Measurements from ENCODE around the gene BRCA2.

DNA sequence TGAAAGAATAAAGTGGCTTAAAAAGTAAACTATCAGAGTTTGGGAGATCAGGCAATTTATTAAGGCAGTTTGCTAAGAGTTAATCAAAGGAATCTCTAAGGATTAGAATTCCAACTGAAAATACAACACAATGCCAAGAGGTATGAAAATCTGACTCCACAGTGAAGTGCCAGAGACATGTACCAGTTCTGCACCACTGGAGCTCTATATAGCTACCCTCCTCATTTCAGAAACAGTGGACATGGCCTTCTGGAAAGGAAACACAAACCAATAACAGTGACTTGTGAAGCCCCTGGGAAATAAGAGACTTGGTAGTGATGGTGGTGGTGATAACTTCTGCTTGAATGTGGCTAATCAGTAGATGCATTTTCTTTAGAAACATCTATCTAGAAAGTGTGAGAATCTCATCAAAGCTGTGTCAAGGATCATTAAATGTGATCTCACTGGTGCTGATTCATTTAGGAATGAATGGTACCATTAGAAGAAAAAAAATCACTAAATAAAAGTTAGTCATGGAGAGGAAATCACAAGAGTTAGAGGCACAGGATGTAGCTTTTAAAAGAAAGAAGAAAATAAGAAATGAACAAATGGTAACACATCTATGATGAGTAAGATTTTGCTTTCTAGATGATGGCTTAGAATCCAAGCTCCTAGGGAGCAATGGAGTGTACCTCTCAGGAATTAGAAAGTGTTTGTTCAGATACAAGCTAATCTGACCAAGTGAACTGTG lies 132.8 kb downstream of the BRCA2 start:
- TF ChIP-seq, protein P1, sequence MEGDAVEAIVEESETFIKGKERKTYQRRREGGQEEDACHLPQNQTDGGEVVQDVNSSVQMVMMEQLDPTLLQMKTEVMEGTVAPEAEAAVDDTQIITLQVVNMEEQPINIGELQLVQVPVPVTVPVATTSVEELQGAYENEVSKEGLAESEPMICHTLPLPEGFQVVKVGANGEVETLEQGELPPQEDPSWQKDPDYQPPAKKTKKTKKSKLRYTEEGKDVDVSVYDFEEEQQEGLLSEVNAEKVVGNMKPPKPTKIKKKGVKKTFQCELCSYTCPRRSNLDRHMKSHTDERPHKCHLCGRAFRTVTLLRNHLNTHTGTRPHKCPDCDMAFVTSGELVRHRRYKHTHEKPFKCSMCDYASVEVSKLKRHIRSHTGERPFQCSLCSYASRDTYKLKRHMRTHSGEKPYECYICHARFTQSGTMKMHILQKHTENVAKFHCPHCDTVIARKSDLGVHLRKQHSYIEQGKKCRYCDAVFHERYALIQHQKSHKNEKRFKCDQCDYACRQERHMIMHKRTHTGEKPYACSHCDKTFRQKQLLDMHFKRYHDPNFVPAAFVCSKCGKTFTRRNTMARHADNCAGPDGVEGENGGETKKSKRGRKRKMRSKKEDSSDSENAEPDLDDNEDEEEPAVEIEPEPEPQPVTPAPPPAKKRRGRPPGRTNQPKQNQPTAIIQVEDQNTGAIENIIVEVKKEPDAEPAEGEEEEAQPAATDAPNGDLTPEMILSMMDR (IDR thresholded peaks at IDR 0.05): no peak
- TF ChIP-seq POLR2AphosphoS5 (IDR thresholded peaks at IDR 0.05) (no peak), POLR2A (IDR thresholded peaks at IDR 0.05) (no peak)

Data from gastroesophageal sphincter (tissue), 3 donors.